ENCODE measurements around the gene CDC45.

Gene CDC45

DNA sequence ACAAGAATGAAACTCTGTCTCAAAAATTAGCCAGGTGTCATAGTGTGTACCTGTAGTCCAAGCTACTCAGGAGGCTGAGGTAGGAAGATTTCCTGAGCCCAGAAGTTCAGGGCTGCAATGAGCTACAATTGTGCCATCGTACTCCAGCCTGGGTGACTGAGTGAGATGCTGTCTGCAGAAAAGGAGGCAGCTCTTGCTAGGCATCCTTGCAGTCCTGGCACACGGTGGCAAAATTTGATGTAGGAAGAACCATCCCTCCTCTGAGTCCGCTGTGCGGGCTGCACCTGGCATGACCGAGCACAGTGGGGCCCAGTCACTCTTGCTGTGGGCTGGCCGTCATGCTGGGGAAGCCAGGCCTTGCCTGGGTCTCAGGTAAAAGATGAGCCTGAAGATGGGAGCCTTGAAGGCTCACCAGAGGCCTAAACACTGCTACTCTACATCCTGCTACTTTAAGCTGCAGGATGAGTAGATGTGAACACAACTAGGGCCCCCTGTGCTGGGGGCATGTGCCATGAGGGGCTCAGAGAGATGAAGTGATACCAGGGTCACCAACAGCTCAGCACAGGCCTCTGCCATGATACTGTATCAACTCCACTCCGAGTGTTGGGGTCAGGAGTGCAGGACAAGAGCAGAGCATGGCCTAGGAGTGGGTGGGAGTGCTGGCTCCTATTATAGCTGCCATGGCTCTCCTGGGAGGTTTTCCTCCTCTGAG is 18.6 kb downstream of the CDC45 start:
- DNase-seq = no peak

DNA sequence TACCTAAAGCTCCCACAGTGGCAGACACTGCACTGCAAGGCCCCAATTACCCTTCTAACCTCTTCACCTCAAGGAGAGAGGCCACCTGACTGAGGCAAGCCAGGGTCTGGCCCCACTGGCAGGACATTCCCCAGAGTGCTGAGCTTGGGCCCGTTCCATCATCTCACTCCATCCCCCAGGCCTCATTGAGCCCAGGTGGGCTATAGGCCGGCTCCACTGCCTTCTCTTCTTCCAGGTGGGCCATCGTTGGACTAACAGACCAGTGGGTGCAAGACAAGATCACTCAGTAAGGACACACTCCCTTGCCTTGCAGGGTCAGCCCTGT is 19.1 kb downstream of the CDC45 start:
- no peak for DNase-seq

DNA sequence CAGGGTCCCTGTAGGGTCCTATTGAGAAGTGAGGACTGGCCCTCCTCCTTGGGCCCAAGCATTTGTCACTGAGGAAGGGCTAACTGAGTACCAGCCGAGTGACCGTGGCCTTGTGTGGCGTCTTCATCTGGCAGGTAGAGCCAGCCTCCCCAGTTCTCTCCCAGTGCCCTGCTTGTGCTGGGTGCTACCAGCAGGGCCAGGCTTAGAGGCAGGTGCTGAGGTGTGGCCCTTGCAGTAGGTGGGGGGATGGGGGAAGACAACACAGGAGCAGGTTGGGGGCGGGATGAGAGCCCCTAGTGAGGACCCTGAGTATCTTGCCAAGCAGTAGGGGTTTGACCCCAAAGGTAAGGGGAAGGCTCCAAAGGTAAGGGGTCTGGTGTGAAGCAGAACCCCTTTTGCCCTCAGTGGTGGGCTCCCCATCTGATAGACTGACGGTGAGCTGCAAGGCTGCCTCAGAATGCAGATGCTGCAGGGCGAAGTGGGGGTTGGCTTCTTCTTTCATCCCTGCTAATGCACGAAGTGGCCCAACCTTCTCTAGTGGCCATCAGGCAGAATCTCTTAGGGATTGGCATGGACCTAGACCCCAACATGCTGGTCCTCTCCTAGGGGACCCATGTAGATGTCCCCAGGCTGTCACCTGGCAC is 19.6 kb downstream of the CDC45 start:
- DNase-seq = no peak

DNA sequence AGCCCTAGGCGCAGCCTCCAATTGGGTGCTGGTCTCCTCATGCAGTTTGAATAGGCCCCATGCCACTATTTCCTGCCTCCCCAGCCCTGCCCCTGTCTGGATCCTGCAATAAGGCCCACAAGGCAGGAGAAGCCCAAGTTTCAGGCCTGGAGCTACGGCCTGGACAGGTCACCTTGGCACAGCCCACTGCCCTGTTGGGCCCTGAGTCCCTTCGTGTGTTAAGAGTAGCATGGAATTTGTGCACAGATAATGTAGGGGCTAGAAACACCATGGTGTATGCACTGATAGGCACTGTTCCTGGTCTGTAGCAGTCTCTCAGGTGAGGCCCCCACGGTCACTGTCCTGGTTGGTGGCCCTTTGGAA is 20.1 kb downstream of the CDC45 start:
- DNase-seq = no peak

DNA sequence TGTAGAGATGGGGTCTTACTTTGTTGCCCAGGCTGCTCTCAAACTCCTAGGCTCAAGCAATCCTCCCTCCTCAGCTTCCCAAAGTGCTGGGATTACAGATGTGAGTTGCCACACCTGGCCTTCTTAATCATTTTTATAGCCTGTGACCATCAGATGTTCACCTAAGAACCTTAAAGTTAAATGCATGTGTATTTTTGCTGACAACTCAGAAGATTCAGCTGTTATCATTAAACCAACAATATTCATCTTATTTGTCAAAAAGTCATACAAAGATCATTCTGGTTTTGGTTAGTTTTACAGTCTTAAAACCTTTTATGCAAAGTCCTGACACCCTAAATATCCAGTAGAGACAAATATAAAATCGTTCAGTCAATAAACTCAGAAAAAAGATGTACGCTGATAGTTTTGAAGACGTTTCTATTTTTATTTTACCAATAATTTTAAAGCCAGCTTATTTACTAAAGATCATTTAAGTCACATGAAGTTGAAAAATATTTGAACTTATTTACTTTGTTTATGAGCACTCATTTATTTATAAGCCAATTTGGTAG is 22.3 kb downstream of the CDC45 start:
- no peak for DNase-seq

DNA sequence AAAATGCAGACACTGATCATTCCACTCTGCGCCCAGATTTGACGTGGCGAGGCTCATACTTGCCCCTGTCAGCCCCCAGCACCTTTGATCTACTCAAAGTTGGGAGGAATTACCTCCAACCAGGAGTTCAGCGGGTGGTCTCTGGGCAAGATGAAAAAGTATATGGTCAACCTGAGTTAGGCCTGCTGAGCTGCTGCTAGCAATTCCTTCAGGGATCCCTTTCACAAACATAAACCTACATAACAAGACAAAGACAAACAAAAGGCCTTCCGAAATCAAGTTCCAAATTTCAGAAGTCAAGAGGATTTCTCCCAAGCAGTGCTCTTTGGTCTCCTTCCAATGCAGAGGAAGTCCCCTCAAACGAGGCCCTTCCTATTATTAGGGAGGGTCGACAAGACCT is 23.6 kb downstream of the CDC45 start:
- no peak for DNase-seq

DNA sequence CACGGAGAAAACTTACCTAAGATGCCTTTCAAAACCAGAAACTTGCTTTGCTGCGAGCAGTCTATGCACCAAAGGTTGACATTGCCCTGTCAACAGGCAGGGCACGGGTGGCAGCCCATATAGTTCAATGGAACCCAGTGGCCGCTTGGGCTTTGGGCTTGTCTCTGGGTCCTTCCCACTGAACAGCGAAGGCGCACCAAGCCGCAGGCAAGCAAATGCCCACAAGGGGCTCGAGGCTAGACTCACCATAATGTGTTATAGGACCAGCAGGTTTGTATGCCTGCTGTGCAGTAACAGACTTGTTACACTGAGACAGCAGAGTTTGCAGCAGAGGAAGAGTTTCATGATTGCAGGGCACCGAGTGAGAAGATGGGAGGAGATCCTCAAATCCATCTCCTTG is 24.1 kb downstream of the CDC45 start:
- DNase-seq = no peak

DNA sequence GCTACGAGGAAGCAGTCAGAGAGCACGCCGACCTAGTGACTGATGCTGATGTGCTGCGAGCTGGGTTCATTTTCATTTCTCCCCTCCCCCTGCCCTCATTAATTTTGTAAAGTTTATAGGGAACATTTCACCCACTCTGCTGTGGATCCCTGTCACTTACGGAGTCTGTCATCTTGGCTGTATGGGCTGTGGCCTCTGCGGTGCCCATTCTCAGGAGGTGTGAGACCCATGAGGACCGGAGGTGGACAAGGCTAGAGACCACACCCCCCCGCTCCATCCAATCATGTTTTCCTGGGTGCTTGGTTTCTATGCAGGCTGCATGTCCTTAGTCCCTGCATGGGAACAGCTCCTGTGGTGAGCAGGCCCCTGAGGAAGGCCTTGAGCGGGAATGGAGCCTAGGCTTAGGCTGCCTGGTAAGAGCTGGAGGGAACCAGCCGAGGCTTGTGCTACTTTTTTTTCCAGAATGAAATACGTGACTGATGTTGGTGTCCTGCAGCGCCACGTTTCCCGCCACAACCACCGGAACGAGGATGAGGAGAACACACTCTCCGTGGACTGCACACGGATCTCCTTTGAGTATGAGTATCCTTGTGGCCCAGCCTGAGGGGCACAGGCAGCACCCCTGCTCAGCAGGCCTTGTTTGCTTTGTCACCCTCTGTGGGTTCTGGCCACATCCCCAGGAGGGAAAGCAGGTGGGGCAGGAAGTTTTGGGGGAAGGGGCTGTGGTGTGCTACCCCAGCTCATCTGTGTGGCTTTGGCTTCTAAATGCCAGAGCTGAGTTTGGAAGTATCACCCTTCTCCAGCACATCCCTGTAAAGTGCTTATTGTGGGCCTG is 25.4 kb downstream of the CDC45 start:
- DNase-seq = no peak

DNA sequence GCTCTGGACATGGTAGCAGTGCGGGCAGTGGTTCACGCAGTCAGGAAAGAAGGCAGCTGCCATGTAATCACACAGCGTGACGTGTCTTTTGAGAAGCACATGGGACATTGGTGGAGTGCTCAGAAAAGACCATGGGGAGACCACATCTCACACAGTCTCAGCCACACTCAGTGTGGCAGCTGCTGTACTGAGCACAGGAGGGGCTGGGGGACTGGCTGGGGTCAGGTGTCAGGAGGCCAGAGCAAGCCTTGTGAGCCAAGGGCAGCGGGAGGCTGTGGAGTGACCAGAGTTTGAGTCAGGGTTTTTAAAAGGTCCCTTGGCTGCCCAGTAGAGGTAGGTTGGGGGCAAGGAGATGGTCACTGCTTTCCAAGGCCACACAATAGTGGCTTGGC is 26.0 kb downstream of the CDC45 start:
- no peak for DNase-seq

DNA sequence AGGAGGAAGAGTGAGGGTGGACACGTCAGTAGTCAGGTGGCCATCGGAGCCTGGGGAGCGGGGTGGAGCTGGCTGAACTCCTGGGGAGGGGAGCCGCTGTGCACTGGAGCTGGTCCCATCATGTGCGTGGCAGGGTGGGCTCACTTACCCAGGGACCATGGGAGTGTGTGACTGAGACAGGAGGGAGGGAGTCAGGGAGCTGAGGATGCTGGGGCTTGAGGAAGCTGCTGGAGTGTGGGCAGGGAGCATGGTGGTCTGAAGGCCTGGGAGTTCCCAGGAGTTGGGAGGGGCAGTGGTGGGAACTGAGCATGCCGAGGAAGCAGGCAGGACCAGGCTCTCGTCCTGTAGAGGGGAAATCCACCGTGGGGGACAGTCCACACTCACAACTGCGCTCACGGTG is 26.5 kb downstream of the CDC45 start:
- DNase-seq = no peak

DNA sequence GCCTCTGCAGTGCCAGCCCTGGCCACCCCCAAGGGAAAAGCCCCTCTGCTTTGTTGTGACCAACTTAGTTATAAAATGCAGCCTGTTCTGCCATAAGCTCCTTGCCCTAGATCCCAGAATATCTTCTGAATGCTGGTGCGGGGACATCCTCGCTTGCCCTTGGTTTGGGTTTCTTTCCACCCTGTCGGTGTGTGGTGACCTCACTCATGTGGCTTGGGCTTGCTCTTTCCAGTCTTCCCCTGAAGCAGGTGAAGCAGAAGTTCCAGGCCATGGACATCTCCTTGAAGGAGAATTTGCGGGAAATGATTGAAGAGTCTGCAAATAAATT is 27.8 kb downstream of the CDC45 start:
- no peak for DNase-seq

DNA sequence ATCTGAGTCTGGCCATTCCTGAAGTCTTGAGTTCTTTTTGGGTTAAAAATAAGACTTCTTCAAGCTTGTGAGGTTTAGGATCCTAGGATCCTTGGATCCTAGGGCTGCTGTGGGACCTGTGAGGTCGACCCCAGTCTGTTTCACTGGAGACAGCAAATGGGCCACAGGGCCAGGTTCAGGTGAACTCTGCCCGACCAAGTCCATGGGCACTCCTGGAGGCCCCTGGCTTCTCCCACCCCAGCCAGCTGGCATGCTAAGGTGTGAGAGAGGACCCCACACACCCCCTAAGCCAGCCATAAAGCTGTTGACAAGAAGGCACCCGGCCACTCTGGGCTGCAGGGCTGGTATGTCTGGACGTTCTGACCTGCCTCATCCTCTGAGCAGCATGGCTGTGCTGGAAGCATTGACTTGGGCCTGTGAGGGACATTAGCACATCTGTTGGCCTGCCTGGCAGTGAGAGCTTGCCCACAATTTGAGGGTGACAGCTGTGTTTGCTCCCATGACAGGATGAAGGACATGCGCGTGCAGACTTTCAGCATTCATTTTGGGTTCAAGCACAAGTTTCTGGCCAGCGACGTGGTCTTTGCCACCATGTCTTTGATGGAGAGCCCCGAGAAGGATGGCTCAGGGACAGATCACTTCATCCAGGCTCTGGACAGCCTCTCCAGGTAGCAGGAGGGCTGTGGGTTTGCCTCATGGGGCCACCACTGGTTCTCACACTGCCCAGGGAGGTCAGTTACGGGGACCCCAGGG is 28.5 kb downstream of the CDC45 start:
- DNase-seq = no peak

DNA sequence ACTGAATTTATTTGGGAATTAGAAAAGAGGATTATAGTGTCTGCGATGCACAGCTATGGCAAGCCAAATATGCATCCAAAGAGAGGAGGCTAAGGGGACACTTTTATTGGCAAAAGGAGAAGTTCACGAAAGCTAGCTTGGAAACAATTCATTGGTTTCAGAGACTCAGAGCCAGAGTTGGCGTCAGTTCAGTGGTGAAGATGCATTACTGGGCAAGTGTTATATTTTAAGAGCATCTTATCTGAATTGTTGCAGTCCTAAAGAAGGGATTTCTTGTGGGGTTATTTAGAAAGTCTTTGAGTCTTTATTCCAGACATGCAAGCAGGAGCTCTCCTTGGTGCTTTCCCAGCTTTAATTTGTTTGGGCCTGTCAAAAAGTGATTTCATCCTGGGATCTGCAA is 29.5 kb downstream of the CDC45 start:
- no peak for DNase-seq

DNA sequence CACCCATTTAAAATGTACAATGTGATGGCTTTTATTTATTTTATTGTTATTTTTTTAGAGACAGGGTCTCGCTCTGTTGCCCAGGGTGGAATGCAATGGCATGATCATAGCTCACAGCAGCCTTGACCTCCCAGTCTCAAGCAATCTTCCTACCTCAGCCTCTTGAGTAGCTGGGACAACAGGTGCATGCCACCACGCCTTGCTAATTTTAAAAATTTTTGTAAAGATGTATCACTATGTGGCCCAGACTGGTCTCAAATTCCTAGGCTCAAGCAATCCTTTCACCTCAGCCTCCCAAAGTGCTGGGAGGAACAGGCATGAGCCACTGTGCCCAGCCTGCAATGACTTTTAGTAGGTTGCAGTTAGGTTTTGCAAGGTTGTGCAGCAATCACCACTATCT is 30.2 kb downstream of the CDC45 start:
- DNase-seq = no peak

DNA sequence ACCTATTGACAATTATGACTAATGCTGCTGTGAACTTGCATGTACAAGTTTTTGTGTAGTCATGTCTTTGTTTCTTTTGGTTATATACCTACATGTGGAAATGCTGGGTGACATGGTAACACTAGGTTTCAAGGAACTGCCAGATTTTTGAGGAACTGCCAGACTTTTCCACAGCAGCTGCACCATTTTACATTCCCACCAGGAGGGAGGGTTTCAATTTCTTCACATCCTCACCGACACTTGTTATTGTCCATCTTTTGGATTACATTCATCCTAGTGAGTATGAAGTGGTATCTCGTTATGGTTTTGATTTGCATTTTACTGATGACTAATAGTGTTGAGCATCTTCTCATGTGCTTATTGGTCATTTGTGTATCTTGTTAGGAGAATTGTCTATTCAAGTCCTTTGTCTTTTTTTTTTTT is 31.2 kb downstream of the CDC45 start:
- DNase-seq = no peak

DNA sequence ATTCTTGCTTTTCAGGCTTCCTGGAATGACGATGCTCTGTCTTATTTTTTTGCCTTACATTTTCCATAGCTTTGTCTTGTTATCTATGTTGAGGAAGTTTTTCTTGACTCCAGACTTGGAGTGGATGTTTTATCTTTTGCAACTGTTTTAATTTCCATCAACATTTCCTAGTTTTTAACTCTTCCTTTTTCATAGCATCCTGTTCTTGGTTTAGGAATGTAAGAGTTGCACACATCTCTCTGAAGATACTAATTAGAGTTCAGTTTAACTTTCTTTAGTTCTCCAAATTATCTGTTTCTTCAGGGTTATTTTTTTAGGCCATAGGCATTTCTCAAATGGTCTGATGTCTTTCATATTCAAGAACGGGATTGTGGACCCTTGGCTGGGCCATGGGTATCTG is 34.1 kb downstream of the CDC45 start:
- DNase-seq = no peak

DNA sequence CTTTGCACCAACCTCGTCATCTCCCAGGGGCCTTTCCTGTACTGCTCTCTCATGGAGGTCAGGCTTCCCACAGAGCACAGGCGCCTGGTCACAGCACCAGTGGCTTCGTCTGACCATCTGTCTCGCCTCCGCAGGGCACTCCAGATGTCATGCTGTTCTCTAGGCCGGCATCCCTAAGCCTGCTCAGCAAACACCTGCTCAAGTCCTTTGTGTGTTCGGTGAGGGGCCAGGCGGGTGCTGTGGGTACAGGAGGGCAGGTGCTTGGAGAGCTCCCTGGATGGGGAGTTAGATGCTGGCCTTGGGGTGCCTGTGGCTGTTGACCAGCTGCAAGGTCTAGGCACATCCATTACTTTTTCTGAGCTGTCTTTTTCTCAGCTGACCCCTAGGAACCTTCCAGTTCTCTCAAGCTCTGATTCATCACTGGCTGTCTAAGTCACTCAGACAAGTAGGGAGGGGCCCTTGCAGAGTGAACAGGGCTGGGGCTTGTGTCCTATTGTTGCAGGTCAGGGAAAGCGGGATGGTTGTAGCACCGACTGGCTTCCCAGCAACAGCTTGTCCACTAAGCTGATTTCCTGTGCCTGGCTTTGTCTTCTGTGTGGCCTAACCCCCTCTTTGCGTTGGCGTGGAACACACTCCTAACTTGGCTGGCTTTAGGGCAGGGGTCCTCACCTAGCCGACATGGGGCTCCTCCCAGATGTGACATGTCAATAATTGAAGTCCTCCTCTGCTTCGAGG is 35.3 kb downstream of the CDC45 start:
- no peak for DNase-seq

DNA sequence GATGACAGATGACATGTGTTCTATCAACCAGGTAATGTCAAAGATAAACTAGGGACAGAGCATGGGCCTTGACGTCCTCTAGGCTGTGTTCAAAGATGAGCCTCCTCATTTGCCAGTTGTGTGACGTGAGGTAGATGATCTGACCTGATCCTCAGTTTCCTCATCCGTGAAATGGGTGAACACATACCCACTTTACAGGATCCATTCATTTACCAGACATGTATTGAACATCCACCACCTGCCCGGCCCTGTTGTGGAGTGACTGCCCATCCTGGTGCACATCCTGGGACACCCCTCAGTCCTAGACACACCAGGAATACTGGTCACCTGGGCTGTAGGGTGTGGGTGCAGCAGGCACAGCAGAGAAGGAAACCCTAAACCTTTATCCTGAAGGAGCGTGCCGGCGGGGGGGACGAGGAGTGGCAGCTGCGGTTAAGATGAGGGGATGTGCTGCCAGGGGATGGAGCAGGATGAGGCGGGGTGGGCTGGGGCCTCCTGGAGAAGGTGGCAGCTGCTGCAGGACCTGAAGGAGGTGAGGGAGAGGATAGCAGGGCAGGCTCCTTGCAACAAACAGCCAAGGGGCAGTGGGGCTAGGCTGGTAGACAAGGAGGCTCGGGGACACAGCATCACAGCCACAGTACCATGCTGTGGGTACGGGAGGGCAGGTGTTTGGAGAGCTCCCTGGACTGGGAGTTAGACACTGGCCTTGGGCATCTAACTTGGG is 36.1 kb downstream of the CDC45 start:
- DNase-seq = no peak

DNA sequence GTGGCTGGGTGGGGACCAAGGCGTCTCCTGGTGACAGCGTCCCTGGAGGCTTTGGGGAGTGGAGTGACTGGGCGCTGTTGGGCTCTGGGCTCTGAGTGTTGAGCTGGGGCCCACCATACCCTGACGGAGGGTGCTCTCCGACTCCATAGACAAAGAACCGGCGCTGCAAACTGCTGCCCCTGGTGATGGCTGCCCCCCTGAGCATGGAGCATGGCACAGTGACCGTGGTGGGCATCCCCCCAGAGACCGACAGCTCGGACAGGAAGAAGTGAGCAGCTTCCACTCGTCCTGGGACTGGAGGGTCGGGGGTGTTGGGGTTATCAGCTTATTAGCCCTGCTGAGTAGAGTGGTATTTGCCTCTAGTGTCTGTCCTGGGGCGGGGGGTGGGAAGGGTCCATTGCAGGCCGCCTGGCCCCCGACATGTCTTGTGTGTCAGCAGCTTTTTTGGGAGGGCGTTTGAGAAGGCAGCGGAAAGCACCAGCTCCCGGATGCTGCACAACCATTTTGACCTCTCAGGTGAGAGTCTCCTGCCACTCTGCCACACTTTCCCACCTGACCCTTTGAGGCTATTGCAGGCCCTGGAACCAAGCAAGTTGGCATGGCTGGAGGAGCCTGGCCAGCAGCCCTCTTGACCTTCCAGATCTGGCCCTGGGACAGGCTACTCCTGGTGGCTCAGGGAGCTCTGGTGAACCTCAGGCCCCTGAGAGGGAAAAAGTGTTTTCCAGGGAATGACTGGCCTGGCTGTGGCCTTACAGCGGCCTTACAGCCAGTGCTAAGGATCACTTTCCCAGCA is 36.9 kb downstream of the CDC45 start:
- DNase-seq = no peak

DNA sequence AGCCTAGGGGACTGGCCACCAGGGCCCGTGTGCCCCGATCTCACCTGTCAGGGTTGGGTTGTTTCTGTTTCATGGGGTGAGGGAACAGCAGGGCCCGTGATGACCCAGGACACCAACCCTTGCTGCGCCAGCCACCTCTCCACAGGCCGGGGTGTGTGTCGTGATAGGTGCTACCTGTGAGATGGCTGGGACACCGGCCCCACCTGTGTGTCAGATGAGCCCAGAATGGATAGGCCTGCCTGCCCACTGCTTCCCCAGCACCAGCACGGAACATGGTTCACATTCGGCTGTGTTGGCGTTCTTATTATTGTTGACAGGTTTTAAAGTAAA is 37.4 kb downstream of the CDC45 start:
- DNase-seq = no peak

DNA sequence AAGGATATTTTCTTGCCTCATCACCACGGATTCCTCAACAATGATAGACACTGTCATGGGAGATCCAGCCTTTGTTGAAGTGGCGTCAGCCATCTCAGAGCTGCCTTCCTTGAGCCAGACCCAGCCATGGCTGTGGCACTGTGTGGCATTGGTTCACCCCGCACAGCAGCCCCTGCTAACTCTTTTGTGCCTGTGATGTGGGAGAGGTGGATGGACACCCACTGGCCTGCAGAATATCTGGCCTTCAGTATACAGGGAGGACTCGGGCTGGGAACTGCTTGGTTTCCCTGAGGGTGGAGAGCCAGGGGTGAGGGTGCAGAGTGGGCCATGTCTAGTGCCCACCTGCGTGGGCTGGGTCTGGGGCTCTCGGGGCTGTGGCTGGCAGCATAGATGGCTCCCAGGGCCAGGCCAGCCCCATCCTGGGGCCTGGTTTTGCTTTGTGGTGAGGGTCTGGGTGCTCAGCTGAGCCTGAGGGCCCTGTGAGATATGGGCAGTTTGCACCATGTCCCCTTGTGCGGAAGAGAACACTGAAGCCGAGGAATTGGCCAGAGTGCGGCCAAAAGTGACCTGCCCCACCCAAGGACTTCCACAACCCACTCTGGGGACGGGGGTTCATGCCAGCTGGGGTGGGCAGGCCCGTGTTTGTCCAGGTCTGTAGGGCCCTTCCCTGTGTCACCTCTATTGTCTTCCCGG is 38.3 kb downstream of the CDC45 start:
- DNase-seq = no peak

Measured in DMS79 treated with DMSO at 0.1 percent for 48 hours (cell line).